Epithelial cell of esophagus (primary cell): Measurements from ENCODE around the gene CRB3.

Experiments used
- DNase-seq: peaks from one replicate; pipeline ENCODE4 v3.0.0; 2010; ENCODE audit warnings: low read depth
- H3K4me3 ChIP-seq: 2 replicates; pipeline ENCODE4 v1.5.1; 2011; ENCODE audit warnings: mild to moderate bottlenecking, low read length, control low read depth
- CTCF ChIP-seq: IDR thresholded peaks from 2 replicates; pipeline ENCODE4 v1.5.1; 2011; ENCODE audit warnings: low read depth, mild to moderate bottlenecking, low read length, control low read depth, inconsistent platforms; ENCODE audit not compliant: insufficient read depth; ENCODE audit errors: missing control alignments

The CRB3 gene

GRCh38 chr19:6464070-6464873 is at the start of gene CRB3:
Gene CRB3, plus strand, starts transcription at chr19:6464271. Its CDS starts 431 bp downstream, at chr19:6464702.
- no peak for TF ChIP-seq CTCF
- H3K4me3 ChIP-seq: peak within 1 kb of the TSS; percentile 82
- DNase-seq: peak; percentile 86

GRCh38 chr19:6414793-6415590 is 49.1 kb upstream of the CRB3 start:
- DNase-seq: no peak
- no peak overlapping the region for H3K4me3 ChIP-seq
- TF ChIP-seq CTCF: no peak

GRCh38 chr19:6415591-6416190 is 48.4 kb upstream of the CRB3 start:
- no peak for TF ChIP-seq CTCF
- DNase-seq: no peak

GRCh38 chr19:6416658-6417405 is 47.2 kb upstream of the CRB3 start:
- no peak overlapping the region for H3K4me3 ChIP-seq
- no peak for DNase-seq

More at GRCh38 chr19:6415591-6416190, 48.4 kb upstream of the CRB3 start:
- H3K4me3 ChIP-seq: no peak overlapping the region

GRCh38 chr19:6417713-6418561 is 46.1 kb upstream of the CRB3 start:
- peak; percentile 5 for TF ChIP-seq CTCF
- DNase-seq: no peak
- no peak overlapping the region for H3K4me3 ChIP-seq

More at GRCh38 chr19:6416658-6417405, 47.2 kb upstream of the CRB3 start:
- TF ChIP-seq CTCF: no peak

GRCh38 chr19:6418562-6418932 is 45.5 kb upstream of the CRB3 start:
- TF ChIP-seq CTCF: no peak
- H3K4me3 ChIP-seq: no peak overlapping the region
- DNase-seq: no peak
